Activated T-helper 2 cell treated with anti-CD3 and anti-CD28 coated beads, Interferon-gamma antibody, Interleukin-2, Interleukin-4, amounts not matched to agents 10 μg/mL and 5 μg/mL and 100 μg/mL, durations not matched to agents 14 hours and 24 hours and 36 hours (primary cell): ENCODE measurements around the gene PAX7. TPM values are rescaled to one million over a fixed set of nuclear protein-coding genes. Genes with fewer than 3 reads are reported as not detected.

Experiments
- DNase-seq: peaks from one replicate; pipeline ENCODE4 v3.0.0; 2021; ENCODE audit warnings: low spot score
- H3K27ac Mint-ChIP-seq: one replicate; pipeline ENCODE4 v1.8.0; 2021; ENCODE audit warnings: mixed read lengths
- H3K27me3 Mint-ChIP-seq: one replicate; pipeline ENCODE4 v1.8.0; 2021; ENCODE audit warnings: low read depth, mixed read lengths
- H3K36me3 Mint-ChIP-seq: one replicate; pipeline ENCODE4 v1.8.0; 2021; ENCODE audit warnings: low read depth, mixed read lengths
- H3K4me1 Mint-ChIP-seq: one replicate; pipeline ENCODE4 v1.8.0; 2021; ENCODE audit warnings: low read depth, mixed read lengths
- H3K4me3 Mint-ChIP-seq: one replicate; pipeline ENCODE4 v1.8.0; 2021; ENCODE audit warnings: low read depth, mild to moderate bottlenecking, moderate library complexity, mixed read lengths
- H3K9me3 Mint-ChIP-seq: one replicate; pipeline ENCODE4 v1.8.0; 2021; ENCODE audit warnings: mixed read lengths
- intact Hi-C: fragments of 100-400 bp; cut with micrococcal nuclease; formaldehyde crosslinking; loops from one replicate; pipeline ENCODE4 v1.15.1; 2023
- total RNA-seq: library from RNA; stranded (reverse); gene quantifications from 2 replicates; pipeline ENCODE4 v1.2.3, GENCODE V29; 2022

Gene PAX7
- total RNA-seq, 1 donor from 2014 or later, result not detected

DNA sequence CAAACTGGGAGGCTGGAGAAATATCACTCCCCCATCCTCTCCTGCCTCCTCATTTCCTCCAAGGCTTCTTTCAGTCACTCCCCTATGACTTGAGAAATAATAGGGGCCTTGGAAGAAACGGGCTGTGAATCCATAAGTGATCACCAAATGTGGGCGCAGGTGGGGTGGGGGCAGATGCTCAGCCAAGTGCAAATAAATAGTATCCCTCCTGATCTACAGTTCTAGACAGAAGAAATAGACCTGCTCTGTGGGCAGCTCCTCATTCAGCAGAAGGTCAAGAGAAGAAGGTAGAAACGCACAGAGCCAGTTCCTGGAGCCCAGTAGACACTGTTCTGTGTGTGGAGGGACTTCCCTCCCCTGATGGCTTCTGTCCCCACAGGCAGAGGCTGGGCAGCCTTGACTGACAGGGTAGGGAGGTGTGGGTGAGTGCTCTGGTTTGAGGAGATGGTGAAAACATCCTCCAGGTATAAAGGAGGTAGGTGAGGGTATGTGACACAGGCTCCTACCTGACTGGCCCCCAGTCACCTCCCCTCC lies 17.1 kb downstream of the PAX7 start:
- Mint-ChIP-seq H3K27ac (no peak overlapping the region), H3K4me1 (peaks cover 6% of the 10 kb centered on the region), H3K27me3 (peaks cover 71% of the 10 kb centered on the region), H3K36me3 (no peaks in the 10 kb centered on the region), H3K9me3 (no peaks in the 10 kb centered on the region), H3K4me3 (no peak overlapping the region)
- no peak for DNase-seq
- intact Hi-C loops, result no loop called here

DNA sequence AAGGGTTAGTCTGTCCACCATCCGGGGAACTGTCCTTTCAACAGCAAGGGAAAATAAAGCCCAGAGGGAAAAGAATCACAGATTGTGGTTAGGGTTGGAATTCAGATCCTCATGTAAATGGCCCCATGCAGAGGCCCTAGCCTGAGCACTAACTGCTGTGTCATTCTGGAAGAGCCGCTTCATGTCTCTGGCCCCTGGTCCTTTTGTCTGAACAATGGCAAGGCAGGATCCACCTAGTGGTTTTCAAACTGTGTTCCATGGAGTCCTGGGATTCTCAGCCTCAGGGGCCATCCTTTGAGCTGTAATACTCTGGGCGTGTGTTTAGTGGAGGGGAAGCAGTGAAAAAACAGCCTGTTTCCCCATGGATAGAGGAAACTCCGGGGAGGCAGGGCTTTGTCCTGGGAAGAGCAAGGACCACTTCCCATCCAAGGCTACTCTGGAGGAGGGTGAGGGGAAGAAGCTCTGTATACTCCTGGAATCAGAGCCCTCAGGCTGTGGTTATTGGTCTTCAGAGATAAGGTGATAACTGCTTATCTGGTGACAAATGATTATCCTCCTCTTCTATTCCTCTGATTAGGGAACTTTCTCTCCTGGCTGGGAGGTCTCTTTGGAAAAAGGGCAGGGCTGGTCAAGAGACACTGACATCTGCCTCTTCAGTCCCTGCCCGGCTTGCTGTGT lies 19.2 kb downstream of the PAX7 start:
- Mint-ChIP-seq H3K27me3 (peaks cover 73% of the 10 kb centered on the region), H3K9me3 (no peaks in the 10 kb centered on the region), H3K36me3 (no peaks in the 10 kb centered on the region), H3K27ac (no peak overlapping the region), H3K4me3 (no peak overlapping the region), H3K4me1 (peaks cover 9% of the 10 kb centered on the region)
- intact Hi-C loops, result no loop called here
- DNase-seq, result no peak

DNA sequence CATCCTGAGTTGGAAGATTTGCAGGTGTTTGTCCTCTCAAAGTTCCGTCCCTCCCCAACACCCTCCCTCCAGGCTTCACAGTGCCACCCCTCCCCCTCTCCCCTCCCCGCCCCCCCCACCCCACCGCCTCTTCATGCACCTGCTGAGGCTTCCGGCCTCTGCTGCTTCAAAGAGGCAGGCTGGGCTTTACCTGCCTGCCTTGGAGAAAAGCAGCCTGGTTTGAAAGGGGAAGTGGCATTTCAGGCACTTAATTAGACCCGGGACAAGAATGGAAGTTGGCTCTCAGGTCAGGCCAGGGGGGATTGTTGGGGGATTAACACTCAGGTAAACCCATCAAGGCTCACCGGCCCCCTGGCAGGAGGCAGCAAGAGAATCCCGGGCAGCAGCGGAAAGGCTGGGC lies 21.1 kb downstream of the PAX7 start:
- H3K27me3 Mint-ChIP-seq, result peaks cover 64% of the 10 kb centered on the region
- intact Hi-C loops, result no loop called here
- no peaks in the 10 kb centered on the region for H3K36me3 Mint-ChIP-seq
- no peak overlapping the region for H3K27ac Mint-ChIP-seq
- peaks cover 9% of the 10 kb centered on the region for H3K4me1 Mint-ChIP-seq
- no peak overlapping the region for H3K4me3 Mint-ChIP-seq
- H3K9me3 Mint-ChIP-seq, result no peaks in the 10 kb centered on the region
- DNase-seq, result no peak

DNA sequence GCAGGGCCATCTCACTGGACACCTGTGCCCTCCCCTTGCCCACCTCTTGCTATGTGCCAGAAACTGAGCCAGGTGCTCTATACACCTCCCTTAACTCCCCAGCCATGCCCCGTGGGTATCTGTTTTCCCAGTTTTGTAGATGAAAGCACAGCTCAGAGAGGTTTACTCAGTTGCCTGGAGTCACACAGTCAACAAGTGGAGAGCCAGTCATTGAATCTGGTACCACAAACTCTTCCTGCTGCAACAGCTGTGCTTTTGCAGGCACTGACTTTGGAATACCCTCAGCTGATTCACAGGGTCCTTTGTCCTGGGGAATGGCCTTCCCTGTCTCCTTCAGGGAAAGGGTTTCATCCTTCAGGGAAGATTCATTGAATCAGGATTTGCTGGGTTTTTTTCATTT lies 22.1 kb downstream of the PAX7 start:
- intact Hi-C loops, result no loop called here
- H3K27me3 Mint-ChIP-seq, result peaks cover 59% of the 10 kb centered on the region
- no peaks in the 10 kb centered on the region for H3K36me3 Mint-ChIP-seq
- H3K4me3 Mint-ChIP-seq, result no peak overlapping the region
- H3K4me1 Mint-ChIP-seq, result peaks cover 9% of the 10 kb centered on the region
- no peaks in the 10 kb centered on the region for H3K9me3 Mint-ChIP-seq
- H3K27ac Mint-ChIP-seq, result no peak overlapping the region
- no peak for DNase-seq

DNA sequence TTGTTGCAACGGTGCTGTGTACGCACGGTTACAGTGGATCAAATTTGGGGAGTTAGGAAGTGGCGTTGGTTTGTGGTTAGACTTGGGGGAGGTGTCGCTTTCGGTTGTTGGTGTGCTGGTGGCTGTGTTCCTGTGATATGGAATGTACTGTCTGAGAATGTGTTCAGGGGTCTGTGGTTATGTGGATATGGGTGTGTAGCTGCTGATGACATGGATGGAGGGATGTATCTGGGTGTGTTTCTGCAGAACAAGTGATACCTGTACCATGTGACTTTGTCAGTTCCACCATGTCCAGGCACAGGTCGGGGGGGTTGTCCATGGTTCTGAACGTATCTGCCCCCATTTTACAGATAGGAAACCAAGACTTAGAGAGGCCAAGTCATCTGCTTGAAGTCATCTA lies 22.7 kb downstream of the PAX7 start:
- Mint-ChIP-seq H3K9me3 (no peaks in the 10 kb centered on the region), H3K36me3 (no peaks in the 10 kb centered on the region), H3K4me1 (peaks cover 9% of the 10 kb centered on the region), H3K27me3 (peaks cover 55% of the 10 kb centered on the region), H3K4me3 (no peak overlapping the region), H3K27ac (no peak overlapping the region)
- DNase-seq, result no peak
- intact Hi-C loops, result no loop called here

DNA sequence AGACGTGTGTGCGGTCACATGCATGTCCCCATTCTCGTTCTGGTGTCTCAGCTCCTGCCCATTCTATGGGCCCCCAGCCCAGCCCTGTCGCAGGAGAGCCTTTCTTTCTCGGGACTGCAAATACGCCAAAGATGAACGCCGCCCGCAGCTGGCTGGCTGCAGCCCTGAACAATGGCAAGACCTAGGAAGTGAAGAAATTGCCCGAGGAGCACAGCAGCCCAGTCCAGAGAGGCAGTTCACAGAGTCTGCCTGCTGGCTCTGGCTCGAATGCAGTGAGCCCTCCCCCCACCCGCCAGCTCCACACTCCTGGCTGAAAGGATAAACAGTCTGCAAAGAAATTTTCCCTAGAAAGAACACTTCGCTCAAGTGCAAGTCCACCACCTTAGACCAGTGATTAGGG lies 23.3 kb downstream of the PAX7 start:
- peaks cover 9% of the 10 kb centered on the region for H3K4me1 Mint-ChIP-seq
- H3K9me3 Mint-ChIP-seq, result no peaks in the 10 kb centered on the region
- no peak overlapping the region for H3K4me3 Mint-ChIP-seq
- intact Hi-C loops, result no loop called here
- H3K27ac Mint-ChIP-seq, result no peak overlapping the region
- H3K36me3 Mint-ChIP-seq, result no peaks in the 10 kb centered on the region
- peaks cover 55% of the 10 kb centered on the region for H3K27me3 Mint-ChIP-seq
- no peak for DNase-seq

DNA sequence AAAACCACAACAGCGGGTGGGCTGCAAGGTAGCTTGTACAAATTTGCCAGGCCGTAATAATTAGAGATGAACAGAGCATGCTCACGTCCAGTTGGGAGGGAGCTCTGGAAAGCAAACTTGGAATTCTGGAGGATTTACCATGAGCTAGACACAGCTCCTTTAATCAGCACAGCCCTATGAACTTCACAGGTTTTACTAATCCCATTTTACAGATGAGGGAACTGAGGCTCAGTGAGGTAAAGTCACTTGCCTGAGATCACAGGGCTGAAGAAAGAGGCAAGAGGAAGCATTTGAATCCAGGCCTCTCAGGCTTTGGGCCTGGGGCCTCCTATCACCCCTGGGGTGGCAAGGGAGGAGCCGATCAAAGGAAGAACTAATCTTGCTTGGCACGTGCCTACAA lies 24.0 kb downstream of the PAX7 start:
- Mint-ChIP-seq H3K36me3 (no peaks in the 10 kb centered on the region), H3K27me3 (peaks cover 51% of the 10 kb centered on the region), H3K4me3 (no peak overlapping the region), H3K4me1 (peaks cover 9% of the 10 kb centered on the region), H3K9me3 (no peaks in the 10 kb centered on the region), H3K27ac (no peak overlapping the region)
- intact Hi-C loops, result no loop called here
- DNase-seq, result no peak

DNA sequence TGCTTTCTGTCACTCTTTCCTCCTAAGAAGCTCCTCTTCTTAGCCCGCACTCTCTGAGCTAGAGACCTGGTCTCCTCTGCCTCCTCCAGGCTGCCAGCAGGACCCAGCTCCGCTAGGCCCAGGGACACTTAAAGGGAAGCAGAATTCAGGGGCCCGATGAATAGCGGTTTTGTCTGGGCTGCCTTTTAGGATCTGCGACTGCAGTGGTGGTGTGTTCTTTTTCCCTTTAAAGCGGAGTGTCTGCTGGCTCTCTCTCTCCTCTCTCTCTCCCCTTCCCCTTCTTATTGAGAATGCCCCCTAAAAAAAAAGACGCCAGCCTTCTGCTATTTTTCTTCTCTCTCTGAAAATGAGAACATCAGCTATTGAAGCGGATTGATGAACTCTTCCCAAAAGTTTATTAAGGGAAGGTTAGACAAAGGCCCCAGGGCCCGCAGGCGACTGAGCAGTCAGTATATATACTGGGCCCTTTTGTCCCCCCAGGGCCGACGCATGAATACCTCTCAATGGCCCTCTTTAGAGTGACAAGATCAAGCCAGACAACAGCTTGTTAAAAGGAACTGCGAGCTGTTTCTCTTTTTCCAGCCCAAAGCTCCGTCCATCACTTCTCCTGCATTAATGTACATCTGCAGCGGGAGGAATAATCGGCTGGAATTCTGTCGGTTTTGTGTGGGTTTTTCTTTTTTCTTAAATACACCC lies 27.0 kb downstream of the PAX7 start:
- no peaks in the 10 kb centered on the region for H3K9me3 Mint-ChIP-seq
- intact Hi-C loops, result no loop called here
- H3K4me3 Mint-ChIP-seq, result no peak overlapping the region
- H3K27ac Mint-ChIP-seq, result no peak overlapping the region
- DNase-seq, result no peak
- no peaks in the 10 kb centered on the region for H3K36me3 Mint-ChIP-seq
- peaks cover 33% of the 10 kb centered on the region for H3K27me3 Mint-ChIP-seq
- peaks cover 7% of the 10 kb centered on the region for H3K4me1 Mint-ChIP-seq

DNA sequence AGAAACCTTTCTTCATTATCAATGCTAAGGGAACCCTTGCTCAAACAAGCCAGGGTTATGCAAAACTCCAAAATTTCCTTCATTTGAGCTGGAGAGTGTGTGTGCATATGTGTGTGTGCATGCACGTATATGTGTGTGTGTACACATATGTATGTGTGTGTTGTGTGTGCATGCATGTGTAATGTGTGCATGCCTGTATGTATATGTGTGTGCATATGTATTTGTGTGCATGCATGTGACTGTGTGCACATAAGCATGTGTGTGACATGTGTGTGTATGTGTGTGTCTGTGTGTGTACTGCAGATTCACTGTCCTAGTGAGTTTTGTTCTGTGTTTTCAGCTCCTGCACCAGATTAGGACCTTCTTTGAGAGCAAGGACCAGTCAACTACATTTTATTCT lies 28.2 kb downstream of the PAX7 start:
- Mint-ChIP-seq H3K4me1 (no peaks in the 10 kb centered on the region), H3K4me3 (no peak overlapping the region), H3K27ac (no peak overlapping the region), H3K27me3 (peaks cover 22% of the 10 kb centered on the region), H3K36me3 (no peaks in the 10 kb centered on the region), H3K9me3 (no peaks in the 10 kb centered on the region)
- no peak for DNase-seq
- intact Hi-C loops, result no loop called here

DNA sequence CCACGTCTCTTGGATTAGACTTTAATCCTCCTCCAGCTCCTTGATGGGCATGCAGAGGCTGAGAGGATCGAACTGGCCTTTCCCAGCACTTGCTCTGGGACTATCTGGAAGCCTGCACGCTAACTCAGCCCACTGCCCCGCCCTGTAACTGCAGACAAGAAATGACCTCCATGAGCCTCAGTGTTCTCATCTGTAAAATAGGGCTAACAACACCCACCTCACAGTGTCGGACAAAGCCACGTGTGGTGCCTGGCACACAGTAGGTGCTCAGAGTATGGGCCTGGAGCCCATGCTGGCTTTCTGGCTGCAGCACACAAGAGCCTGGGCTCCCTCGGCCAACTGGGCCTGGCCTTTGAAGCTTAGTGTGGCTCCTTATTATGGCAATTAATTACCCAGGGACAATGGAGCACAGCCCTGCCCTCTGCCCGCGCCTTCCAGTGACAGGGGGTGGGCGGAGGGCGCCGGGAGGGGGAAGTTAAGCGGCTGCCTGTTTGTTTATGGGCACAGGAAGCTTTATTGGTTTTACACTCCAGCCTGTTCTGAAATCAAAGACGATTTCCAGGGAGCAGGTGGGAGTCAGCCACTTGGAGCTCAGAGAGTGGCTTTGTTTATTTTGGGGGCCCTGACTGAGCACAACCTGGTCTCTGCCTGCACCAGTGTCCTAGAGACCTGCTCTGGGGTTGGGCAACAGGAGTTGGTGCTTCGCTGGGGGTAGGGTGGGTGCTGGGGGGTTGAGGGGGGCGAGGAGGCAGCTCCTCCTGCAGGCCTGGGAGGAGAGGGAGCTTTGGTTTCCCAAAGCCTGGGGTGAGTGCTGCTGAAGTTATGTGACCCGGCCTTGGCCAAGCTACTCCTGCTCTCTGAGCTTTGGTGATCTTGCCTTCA lies 31.0 kb downstream of the PAX7 start:
- intact Hi-C loops, result no loop called here
- no peak for DNase-seq
- peaks cover 8% of the 10 kb centered on the region for H3K27me3 Mint-ChIP-seq
- no peaks in the 10 kb centered on the region for H3K4me1 Mint-ChIP-seq
- no peaks in the 10 kb centered on the region for H3K9me3 Mint-ChIP-seq
- no peaks in the 10 kb centered on the region for H3K36me3 Mint-ChIP-seq
- no peak overlapping the region for H3K27ac Mint-ChIP-seq
- no peak overlapping the region for H3K4me3 Mint-ChIP-seq

DNA sequence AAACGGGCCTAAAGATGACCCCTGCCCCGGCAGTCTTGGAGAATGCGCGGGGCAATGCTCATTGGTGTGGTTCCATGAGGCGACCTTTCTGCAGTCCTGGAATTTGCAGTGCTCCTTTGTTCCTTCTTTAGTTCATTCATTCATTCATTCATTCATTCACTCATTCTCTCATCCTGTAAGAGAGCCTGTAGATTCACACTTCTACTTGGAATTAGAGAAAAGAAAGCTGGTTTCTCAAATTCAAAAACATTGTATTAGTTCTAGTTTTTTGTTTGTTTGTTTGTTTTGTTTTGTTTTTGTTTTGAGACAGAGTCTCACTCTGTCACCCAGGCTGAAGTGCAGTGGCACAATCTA lies 31.6 kb downstream of the PAX7 start:
- Mint-ChIP-seq H3K27ac (no peak overlapping the region), H3K27me3 (peaks cover 11% of the 10 kb centered on the region), H3K9me3 (no peaks in the 10 kb centered on the region), H3K4me3 (no peak overlapping the region), H3K4me1 (no peaks in the 10 kb centered on the region), H3K36me3 (no peaks in the 10 kb centered on the region)
- DNase-seq, result no peak
- intact Hi-C loops, result no loop called here

DNA sequence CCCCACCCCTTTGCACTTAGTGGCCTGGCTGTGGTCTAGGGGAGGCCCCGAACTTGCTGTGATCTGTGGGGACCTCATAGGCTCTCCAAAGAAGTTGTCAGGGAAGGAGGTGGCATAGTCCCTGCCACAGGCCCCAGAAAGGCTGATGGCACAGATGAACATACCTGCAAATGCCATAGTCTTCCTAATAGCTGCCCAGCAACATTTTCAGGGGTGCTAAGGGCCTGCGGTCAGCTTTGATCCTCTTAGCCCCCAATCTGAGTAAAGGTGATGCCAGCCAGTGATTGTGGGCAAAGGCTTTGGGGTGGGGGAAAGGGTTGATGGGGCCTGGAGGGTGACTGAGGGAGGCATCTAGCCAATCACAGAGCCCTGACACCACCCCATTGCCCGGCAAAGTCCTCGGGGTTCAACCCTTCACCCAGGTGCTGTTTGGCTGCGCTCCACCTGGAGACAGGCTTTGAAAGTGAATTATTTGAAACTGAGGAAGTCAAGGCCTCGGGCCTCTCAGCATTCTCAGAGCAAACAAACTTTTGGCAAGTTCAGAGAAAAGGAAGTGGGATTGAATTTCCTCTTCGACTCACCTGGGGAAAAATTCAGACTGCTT lies 35.8 kb downstream of the PAX7 start:
- Mint-ChIP-seq H3K27me3 (peaks cover 7% of the 10 kb centered on the region), H3K27ac (no peak overlapping the region), H3K4me1 (no peaks in the 10 kb centered on the region), H3K4me3 (no peak overlapping the region), H3K36me3 (no peaks in the 10 kb centered on the region), H3K9me3 (no peaks in the 10 kb centered on the region)
- intact Hi-C loops, result no loop called here
- no peak for DNase-seq
